H1 (cell line): ENCODE measurements around the gene SMARCB1. TPM values are rescaled to one million over a fixed set of nuclear protein-coding genes. Genes with fewer than 3 reads are reported as not detected.

Source experiments
- CTCF ChIA-PET: fragments of 300-600 bp; sonication (Branson Sonifier 250); formaldehyde crosslinking; loops from one replicate; lab custom pipeline; 2021; ENCODE audit not compliant: partially characterized antibody; lab: Charles Lee
- POLR2A ChIA-PET: fragments of 300-600 bp; sonication (Branson Sonifier 250); formaldehyde crosslinking; loops from one replicate; lab custom pipeline; 2021; ENCODE audit warnings: inconsistent platforms; ENCODE audit not compliant: partially characterized antibody; lab: Charles Lee
- DNase-seq, 2 experiments: peaks; one replicate each; pipeline versions ENCODE4 v3.0.0 to v3.0.0-alpha.2; 2010 to 2022; ENCODE audit warnings: low spot score in 2 of 2, low read depth in 1 of 2, mixed read lengths in 1 of 2
- FAIRE-seq: peaks from 2 replicates; lab custom pipeline; 2011; peaks lifted over from hg19 to GRCh38; lab: Jason Lieb, UNC
- H2AFZ ChIP-seq: 2 replicates; pipeline ENCODE4 v1.8.1; 2012; ENCODE audit warnings: low read length, inconsistent platforms
- H2AK5ac ChIP-seq: 2 replicates; pipeline ENCODE4 v1.6.1; 2013; ENCODE audit warnings: low read depth, low read length
- H2BK120ac ChIP-seq: replicated peaks from 2 replicates; pipeline ENCODE3; 2013; ENCODE audit warnings: low read depth, low read length, inconsistent platforms
- H2BK12ac ChIP-seq: 2 replicates; pipeline ENCODE4 v1.6.1; 2013; ENCODE audit warnings: low read depth, low read length
- H2BK15ac ChIP-seq: 2 replicates; pipeline ENCODE4 v1.6.1; 2013; ENCODE audit warnings: low read length
- H2BK20ac ChIP-seq: 2 replicates; pipeline ENCODE4 v1.6.1; 2013; ENCODE audit warnings: low read length
- H2BK5ac ChIP-seq: 2 replicates; pipeline ENCODE4 v1.6.1; 2013; ENCODE audit warnings: low read depth, low read length
- H3K14ac ChIP-seq: 2 replicates; pipeline ENCODE4 v1.6.1; 2013; ENCODE audit warnings: inconsistent platforms; ENCODE audit not compliant: insufficient read length
- H3K18ac ChIP-seq: 2 replicates; pipeline ENCODE4 v1.6.1; 2013; ENCODE audit warnings: low read length; ENCODE audit errors: extremely low read depth
- H3K23ac ChIP-seq: 2 replicates; pipeline ENCODE4 v1.6.1; 2013; ENCODE audit warnings: inconsistent platforms; ENCODE audit not compliant: insufficient read length
- H3K23me2 ChIP-seq: 2 replicates; pipeline ENCODE4 v1.6.1; 2013; ENCODE audit warnings: low read depth, low read length
- H3K27ac ChIP-seq: 2 replicates; pipeline ENCODE4 v1.6.1; 2011; ENCODE audit warnings: low read depth, low read length, inconsistent platforms
- H3K27me3 ChIP-seq, 4 experiments: replicated peaks in 1 of 4; 1 replicate in 1 of 4; 2 replicates in 3 of 4; pipeline versions ENCODE4 v1.6.1 to v1.8.1; 2011 to 2013; ENCODE audit warnings: low read length in 3 of 4, mild to moderate bottlenecking in 3 of 4, inconsistent platforms in 2 of 4, mixed read lengths in 2 of 4, moderate library complexity in 1 of 4; ENCODE audit not compliant: control insufficient read depth in 3 of 4, insufficient read depth in 3 of 4; ENCODE audit errors: extremely low read depth in 1 of 4
- H3K36me3 ChIP-seq, 4 experiments: 2 replicates each; pipeline versions ENCODE4 v1.6.1 to v1.8.1; 2011 to 2013; ENCODE audit warnings: mild to moderate bottlenecking in 4 of 4, low read length in 3 of 4, moderate library complexity in 2 of 4, control low read depth in 1 of 4, inconsistent platforms in 1 of 4; ENCODE audit not compliant: insufficient read depth in 4 of 4, control insufficient read depth in 2 of 4
- H3K4ac ChIP-seq: replicated peaks from 2 replicates; pipeline ENCODE3; 2013; ENCODE audit warnings: low read length, low read depth, mixed read lengths, inconsistent platforms; ENCODE audit not compliant: insufficient read length
- H3K4me1 ChIP-seq, 4 experiments: replicated peaks in 1 of 4; 1 replicate in 1 of 4; 2 replicates in 3 of 4; pipeline versions ENCODE4 v1.6.1 to v1.8.1; 2011 to 2013; ENCODE audit warnings: low read length in 3 of 4, inconsistent platforms in 2 of 4, mixed read lengths in 1 of 4; ENCODE audit not compliant: insufficient read depth in 4 of 4, control insufficient read depth in 3 of 4
- H3K4me2 ChIP-seq, 2 experiments: 2 replicates each; pipeline versions ENCODE4 v1.6.1 to v1.8.1; 2011 to 2013; ENCODE audit warnings: low read depth in 2 of 2, low read length in 2 of 2, control low read depth in 1 of 2, inconsistent platforms in 1 of 2, mild to moderate bottlenecking in 1 of 2; ENCODE audit not compliant: insufficient read depth in 1 of 2
- H3K4me3 ChIP-seq, 4 experiments: fragments of 200-600, 300-600 bp in 1 of 4; sonication (generic), shearing (Covaris generic), sonication (Bioruptor Twin) in 1 of 4; 2 replicates each; pipeline versions ENCODE4 v1.5.1 to v1.8.1; 2011 to 2016; ENCODE audit warnings: low read length in 4 of 4, low read depth in 3 of 4, control low read depth in 2 of 4, inconsistent platforms in 2 of 4, mild to moderate bottlenecking in 2 of 4, mixed read lengths in 1 of 4, moderate library complexity in 1 of 4; ENCODE audit not compliant: insufficient read depth in 2 of 4; ENCODE audit errors: extremely low read depth in 1 of 4
- H3K56ac ChIP-seq: replicated peaks from 2 replicates; pipeline ENCODE3; 2013; ENCODE audit warnings: low read depth, mild to moderate bottlenecking, mixed read lengths, low read length, inconsistent platforms; ENCODE audit not compliant: insufficient read length
- H3K79me1 ChIP-seq: 2 replicates; pipeline ENCODE4 v1.6.1; 2013; ENCODE audit warnings: low read depth, low read length, control low read depth
- H3K79me2 ChIP-seq, 2 experiments: 2 replicates each; pipeline versions ENCODE4 v1.6.1 to v1.8.1; 2012 to 2013; ENCODE audit warnings: low read length in 2 of 2, mild to moderate bottlenecking in 2 of 2, inconsistent platforms in 1 of 2; ENCODE audit not compliant: insufficient read depth in 2 of 2, control insufficient read depth in 1 of 2
- H3K9ac ChIP-seq, 4 experiments: replicated peaks in 1 of 4; 1 replicate in 1 of 4; 2 replicates in 3 of 4; pipeline versions ENCODE4 v1.6.1 to v1.8.1; 2011 to 2013; ENCODE audit warnings: low read depth in 3 of 4, low read length in 3 of 4, control low read depth in 2 of 4, mild to moderate bottlenecking in 2 of 4, moderate library complexity in 2 of 4, inconsistent platforms in 1 of 4; ENCODE audit errors: extremely low read depth in 1 of 4
- H3K9me3 ChIP-seq, 2 experiments: 2 replicates each; pipeline versions ENCODE4 v1.6.1 to v1.8.1; 2012 to 2013; ENCODE audit warnings: mild to moderate bottlenecking in 2 of 2, moderate library complexity in 2 of 2, control low read depth in 1 of 2, inconsistent platforms in 1 of 2, low read depth in 1 of 2, low read length in 1 of 2, mixed read lengths in 1 of 2; ENCODE audit not compliant: insufficient read depth in 2 of 2
- H4K20me1 ChIP-seq, 2 experiments: replicated peaks in 1 of 2; 2 replicates each; pipeline versions ENCODE3 to v1.8.1; 2011 to 2013; ENCODE audit warnings: inconsistent platforms in 2 of 2, low read length in 2 of 2, mild to moderate bottlenecking in 1 of 2; ENCODE audit not compliant: insufficient read depth in 2 of 2, control insufficient read depth in 1 of 2
- H4K5ac ChIP-seq: 2 replicates; pipeline ENCODE4 v1.6.1; 2013; ENCODE audit warnings: low read length, low read depth, mixed read lengths, inconsistent platforms; ENCODE audit not compliant: insufficient read length
- H4K8ac ChIP-seq: 2 replicates; pipeline ENCODE4 v1.8.0; 2013; ENCODE audit warnings: mild to moderate bottlenecking, moderate library complexity, low read length, inconsistent platforms; ENCODE audit not compliant: insufficient read depth; ENCODE audit errors: extremely low read depth
- H4K91ac ChIP-seq: replicated peaks from 2 replicates; pipeline ENCODE3; 2013; ENCODE audit warnings: low read length, mixed read lengths, inconsistent platforms; ENCODE audit not compliant: insufficient read length
- BRCA1 ChIP-seq: IDR thresholded peaks from 2 replicates; pipeline ENCODE4 v1.6.1; 2012; ENCODE audit warnings: low read depth, low read length, improper control_type of control experiment
- CBX8 ChIP-seq: fragments of 300-800, 300-1000 bp; sonication (generic); IDR thresholded peaks from 2 replicates; pipeline ENCODE4 v1.7.1; 2016; ENCODE audit warnings: low read depth, low read length, borderline replicate concordance
- CEBPB ChIP-seq: IDR thresholded peaks from 2 replicates; pipeline ENCODE4 v1.6.1; 2012; ENCODE audit warnings: low read depth, low read length
- CHD2 ChIP-seq: IDR thresholded peaks from 2 replicates; pipeline ENCODE4 v1.6.1; 2012; ENCODE audit warnings: low read length, improper control_type of control experiment
- CTBP2 ChIP-seq: IDR thresholded peaks from 2 replicates; pipeline ENCODE4 v1.7.0; 2011; ENCODE audit warnings: borderline replicate concordance, mild to moderate bottlenecking, moderate library complexity, mixed read lengths, low read length; ENCODE audit not compliant: insufficient read depth, insufficient read length
- FOSL1 ChIP-seq: IDR thresholded peaks from 2 replicates; pipeline ENCODE4 v1.6.1; 2011; ENCODE audit warnings: mild to moderate bottlenecking, low read depth, low read length, moderate library complexity; ENCODE audit not compliant: insufficient read depth
- RAD21 ChIP-seq, 2 experiments: IDR thresholded peaks in 1 of 2; conservative IDR thresholded peaks in 1 of 2; 2 replicates each; pipeline ENCODE4 v1.6.1; 2011; ENCODE audit warnings: low read depth in 2 of 2, low read length in 2 of 2, improper control_type of control experiment in 1 of 2, inconsistent platforms in 1 of 2, mild to moderate bottlenecking in 1 of 2, moderate library complexity in 1 of 2
- SP4 ChIP-seq: IDR thresholded peaks from 2 replicates; pipeline ENCODE4 v1.6.1; 2012; ENCODE audit warnings: low read length, inconsistent platforms
- TBP ChIP-seq: IDR thresholded peaks from 2 replicates; pipeline ENCODE4 v1.6.1; 2011; ENCODE audit warnings: low read depth, low read length, improper control_type of control experiment
- WGBS, 2 experiments: shearing (Covaris generic) in 1 of 2; methylation state at CpG; one replicate each; pipeline versions ENCODE4 v1.1.6 to v1.1.7; 2013 to 2015; ENCODE audit warnings: low lambda C conversion rate in 2 of 2, mixed read lengths in 2 of 2, inconsistent platforms in 1 of 2, low coverage in 1 of 2, missing lambda C conversion rate in 1 of 2; ENCODE audit not compliant: insufficient replicate concordance in 2 of 2, insufficient coverage in 1 of 2, insufficient read length in 1 of 2; ENCODE audit errors: extremely low coverage in 1 of 2, missing lambda C conversion rate in 1 of 2; 5-methylcytosine and 5-hydroxymethylcytosine counted together
- polyA plus RNA-seq, 7 experiments: library from polyadenylated mRNA; depleted of rRNA in 3 of 7; stranded (reverse) in 5 of 7; unstranded in 2 of 7; fragments of >200 nt in 5 of 7; fragments of 200-250 nt in 2 of 7; gene quantifications; 1 replicate in 5 of 7; 2 replicates in 1 of 7; 4 replicates in 1 of 7; pipeline versions ENCODE4 v1.2.1 to v1.2.3, GENCODE V29; 2011 to 2013; ENCODE audit warnings: missing spikeins in 2 of 7, mixed read lengths in 2 of 7
- total RNA-seq: library from RNA; stranded (reverse); fragmentation: NEBNext Ultra II Directional; extraction: Animal tissue kit (Norgen Biotek cat#: 25700); gene quantifications from 2 replicates; pipeline ENCODE4 v1.2.1, GENCODE V29; 2021

The SMARCB1 gene
- total and polyA plus RNA-seq, 2 of the 8 experiments (the other 6 are each of a cell fraction or from before 2014, with no cell fraction given), result 116 to 145 TPM

DNA sequence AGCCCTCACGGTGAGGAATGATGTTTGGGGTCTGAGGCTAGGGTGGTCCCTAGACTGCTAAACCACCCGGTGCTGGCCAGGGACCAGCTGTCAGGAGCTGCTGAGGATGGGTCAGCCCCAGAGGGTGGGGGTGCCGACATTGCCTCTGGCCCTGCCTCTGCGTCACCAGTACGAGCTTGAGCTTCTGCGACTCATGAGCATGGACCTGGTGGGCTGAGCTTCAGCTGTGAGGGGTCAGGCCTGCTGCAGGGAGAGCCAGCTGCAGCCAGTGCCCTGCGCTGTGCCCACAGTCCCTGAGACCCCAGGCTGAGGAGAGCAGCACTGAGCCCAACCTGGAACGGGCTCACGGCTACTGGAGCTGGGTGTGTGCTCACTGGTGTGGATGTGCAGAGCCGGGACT, 45.0 kb downstream of the SMARCB1 start:
- Histone ChIP-seq H3K4me3 (no peak overlapping the region), H3K56ac (no peak overlapping the region), H2AK5ac (no peak overlapping the region), H3K36me3 (peaks cover 3 to 27% (median 10%) of the 10 kb centered on the region in 4 experiments; a peak in 4 of 8 replicates), H2BK120ac (no peak overlapping the region), H4K91ac (no peak overlapping the region), H3K9ac (no peak overlapping the region), H2BK5ac (no peak overlapping the region), H3K27me3 (no peaks in the 10 kb centered on the region; a peak in 1 of 7 replicates), H2BK15ac (no peak overlapping the region), H3K23ac (no peak overlapping the region), H3K4me1 (no peaks in the 10 kb centered on the region), H3K4ac (no peak overlapping the region), H4K20me1 (peaks cover 6 to 26% of the 10 kb centered on the region in 2 experiments), H4K5ac (no peak overlapping the region), H3K4me2 (no peak overlapping the region), H3K18ac (no peak overlapping the region), H2BK20ac (no peak overlapping the region), H4K8ac (no peak overlapping the region; the same call in 1 of the 2 replicates), H2BK12ac (no peak overlapping the region), H3K27ac (no peak overlapping the region), H3K79me1 (peaks cover 4% of the 10 kb centered on the region; the same call in 1 of the 2 replicates), H3K14ac (no peak overlapping the region), H3K9me3 (no peaks in the 10 kb centered on the region), H2AFZ (no peak overlapping the region), H3K23me2 (no peaks in the 10 kb centered on the region), H3K79me2 (no peaks in the 10 kb centered on the region; a peak in 1 of 4 replicates)
- 88% methylated on average over 10 of the region's 10 CpGs; no CpG with 5 or more reads in 1 of the 2 experiments for WGBS, 2 experiments
- DNase-seq, result no peak
- FAIRE-seq, result no peak
- ChIA-PET CTCF (interaction anchor here (0.6 to 1.2 kb wide), 2 partner anchors 14 to 42 kb away, joined by 3 to 4 read pairs; no protein-coding TSS in a partner anchor), POLR2A (interaction anchor here (0.6 to 1.3 kb wide), 3 partner anchors 18 to 63 kb away, joined by 3 read pairs; no protein-coding TSS in a partner anchor)
- TF ChIP-seq FOSL1 (no peak), RAD21 (IDR thresholded peaks at IDR 0.05 in 1 of 2, conservative IDR thresholded peaks at IDR 0.05 in 1 of 2; ENCODE audit: low read depth in 2 of 2, low read length in 2 of 2) (no peak), CHD2 (no peak), CBX8 (no peak), SP4 (no peak), CTBP2 (no peak), CEBPB (no peak), TBP (no peak), BRCA1 (no peak)
